ENCODE results near the gene THSD7A. TPM values are rescaled to one million over a fixed set of nuclear protein-coding genes. Genes with fewer than 3 reads are reported as not detected.

Gene THSD7A
- total and polyA plus RNA-seq, 2 of the 13 experiments (the other 11 are each of a cell fraction or from before 2014, with no cell fraction given) = 0.01 to 0.07 TPM

- BruUV-seq (replicated peaks) = no TSS peak
- no peak for FAIRE-seq
These were observed 473.4 kb downstream of the THSD7A start for GRCh38 chr7:11358637-11359036.

GRCh38 chr7:11355399-11356005, 476.5 kb downstream of the THSD7A start:
- ATAC-seq (no peak), DNase-seq (ENCODE audit: low spot score) (no peak), FAIRE-seq (no peak)
- Histone ChIP-seq H3K36me3 (replicated peaks in 1 of 2; ENCODE audit: control insufficient read depth in 1 of 2, insufficient read depth in 2 of 2, low read length in 2 of 2) (no peaks in the 10 kb centered on the region), H3K27me3 (ENCODE audit: control insufficient read depth in 1 of 2, insufficient read depth in 2 of 2, low read length in 2 of 2) (no peaks in the 10 kb centered on the region), H3K4me1 (ENCODE audit: insufficient read depth, low read length) (no peaks in the 10 kb centered on the region), H3K4me2 (ENCODE audit: low read depth, low read length) (no peak overlapping the region), H3K9me3 (ENCODE audit: low read length) (no peaks in the 10 kb centered on the region), H2AFZ (ENCODE audit: low read length) (no peak overlapping the region), H3K4me3 (replicated peaks in 1 of 3; ENCODE audit: insufficient read depth in 1 of 3, low read depth in 2 of 3, low read length in 3 of 3) (no peak overlapping the region), H3K9ac (ENCODE audit: insufficient read depth, low read depth, low read length) (no peak overlapping the region), H3K79me2 (ENCODE audit: insufficient read depth, low read length) (no peaks in the 10 kb centered on the region), H4K20me1 (ENCODE audit: insufficient read depth, low read length) (no peaks in the 10 kb centered on the region), H3K27ac (ENCODE audit: extremely low read length, insufficient read depth, low read length) (no peak overlapping the region)
- no TSS peak for BruUV-seq (replicated peaks)
- POLR2A ChIA-PET = no interaction called here
- CTCF ChIA-PET (ENCODE audit: low intra/inter-chr PET ratio, low total read pairs) = no interaction called here
- 0% methylated on average over 5 of the region's 5 CpGs for WGBS (ENCODE audit: low lambda C conversion rate)
- intact Hi-C loops (cut with micrococcal nuclease; ENCODE audit: unreplicated experiment) = no loop called here
- in situ Hi-C loops (cut with HindIII; ENCODE audit: extremely low pct_ligation_motif_present, low pct_unique_long_range_greater_than_20kb) = no loop called here
- TF ChIP-seq ZNF142 (CRISPR knock-in tag; IDR thresholded peaks at IDR 0.05) (no peak), ZMAT5 (CRISPR knock-in tag; IDR thresholded peaks at IDR 0.05; ENCODE audit: borderline replicate concordance, low read depth) (no peak), ZMAT3 (CRISPR knock-in tag; conservative IDR thresholded peaks at IDR 0.05) (no peak), MYNN (CRISPR knock-in tag; IDR thresholded peaks at IDR 0.05; ENCODE audit: low read depth) (no peak), RNF2 (conservative IDR thresholded peaks at IDR 0.05; ENCODE audit: low read depth) (no peak), TBP (CRISPR knock-in tag; IDR thresholded peaks at IDR 0.05) (no peak), MXD1 (CRISPR knock-in tag; IDR thresholded peaks at IDR 0.05) (no peak)

More at GRCh38 chr7:11358637-11359036, 473.4 kb downstream of the THSD7A start:
- H4K20me1 ChIP-seq (ENCODE audit: insufficient read depth, low read length) = no peaks in the 10 kb centered on the region
- DNase-seq (ENCODE audit: low spot score) (no peak), ATAC-seq (no peak)
- no peak overlapping the region for H3K4me3 ChIP-seq (replicated peaks in 1 of 3; ENCODE audit: insufficient read depth in 1 of 3, low read depth in 2 of 3, low read length in 3 of 3)
- H3K4me2 ChIP-seq (ENCODE audit: low read depth, low read length) = no peak overlapping the region
- H2AFZ ChIP-seq (ENCODE audit: low read length) = no peak overlapping the region
- no peaks in the 10 kb centered on the region for H3K36me3 ChIP-seq (replicated peaks in 1 of 2; ENCODE audit: control insufficient read depth in 1 of 2, insufficient read depth in 2 of 2, low read length in 2 of 2)
- no peaks in the 10 kb centered on the region for H3K4me1 ChIP-seq (ENCODE audit: insufficient read depth, low read length)
- ChIA-PET POLR2A (no interaction called here), CTCF (ENCODE audit: low intra/inter-chr PET ratio, low total read pairs) (no interaction called here)
- no peaks in the 10 kb centered on the region for H3K27me3 ChIP-seq (ENCODE audit: control insufficient read depth in 1 of 2, insufficient read depth in 2 of 2, low read length in 2 of 2)
- no peaks in the 10 kb centered on the region for H3K79me2 ChIP-seq (ENCODE audit: insufficient read depth, low read length)
- no peak overlapping the region for H3K27ac ChIP-seq (ENCODE audit: extremely low read length, insufficient read depth, low read length)
- WGBS (ENCODE audit: low lambda C conversion rate) = 0% methylated on average over 1 of the region's 1 CpG
- no peaks in the 10 kb centered on the region for H3K9me3 ChIP-seq (ENCODE audit: low read length)
- in situ Hi-C loops (cut with HindIII; ENCODE audit: extremely low pct_ligation_motif_present, low pct_unique_long_range_greater_than_20kb) = no loop called here
- H3K9ac ChIP-seq (ENCODE audit: insufficient read depth, low read depth, low read length) = no peak overlapping the region
- intact Hi-C loops (cut with micrococcal nuclease; ENCODE audit: unreplicated experiment) = no loop called here
- TF ChIP-seq CEBPB (IDR thresholded peaks at IDR 0.05; ENCODE audit: borderline replicate concordance, low read depth, low read length) = 0 out of 2 replicates have a peak, but pooled peaks have one; percentile 20
- no peak for TF ChIP-seq ZNF362 (CRISPR knock-in tag; IDR thresholded peaks at IDR 0.05; ENCODE audit: borderline replicate concordance)
